GM19035 (cell line): ENCODE results near the gene CNTNAP2.

ENCODE experiments used
- ATAC-seq: cut with Tn5 transposase; IDR thresholded peaks from one replicate; pipeline ENCODE4 v1.9.1; 2021; ENCODE audit not compliant: unreplicated experiment

CNTNAP2 gene

DNA sequence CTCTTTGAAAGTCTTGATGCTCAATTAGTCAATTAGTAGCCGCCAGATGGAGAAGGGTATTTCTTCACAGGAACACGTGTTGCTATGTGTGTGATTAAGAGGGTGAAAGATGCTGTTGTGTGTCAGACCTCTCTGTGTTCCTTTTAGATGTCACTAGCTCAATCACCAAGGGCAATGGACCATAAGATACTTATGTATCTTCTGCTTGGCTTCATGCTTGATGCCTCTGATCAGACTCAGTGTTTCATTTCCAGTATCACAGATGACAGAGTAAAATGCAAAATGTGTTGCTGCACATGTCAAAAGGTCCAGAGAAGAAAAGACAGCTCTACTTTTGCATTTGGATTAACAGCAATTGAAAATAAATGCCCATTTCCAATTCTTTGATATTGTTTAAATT is 865.9 kb downstream of the CNTNAP2 start:
- ATAC-seq = no peak

DNA sequence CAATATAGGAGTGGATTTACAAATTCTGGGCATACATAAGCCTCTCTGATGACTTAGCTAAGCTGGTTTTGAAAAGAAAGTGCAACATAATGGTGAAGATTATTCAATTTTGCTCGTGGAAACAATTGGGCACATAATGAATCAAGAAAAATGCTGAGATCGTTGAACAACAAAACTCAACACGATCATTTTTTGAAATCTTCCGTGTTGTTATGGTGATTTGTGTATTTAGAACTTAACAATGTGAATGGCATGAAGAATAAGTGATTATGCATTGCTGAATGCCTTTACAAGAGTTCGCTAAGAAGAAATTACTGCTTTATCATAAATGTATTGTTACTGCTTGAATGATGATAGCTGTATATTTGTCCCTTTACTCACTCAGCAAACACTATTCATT is 875.0 kb downstream of the CNTNAP2 start:
- ATAC-seq = no peak

DNA sequence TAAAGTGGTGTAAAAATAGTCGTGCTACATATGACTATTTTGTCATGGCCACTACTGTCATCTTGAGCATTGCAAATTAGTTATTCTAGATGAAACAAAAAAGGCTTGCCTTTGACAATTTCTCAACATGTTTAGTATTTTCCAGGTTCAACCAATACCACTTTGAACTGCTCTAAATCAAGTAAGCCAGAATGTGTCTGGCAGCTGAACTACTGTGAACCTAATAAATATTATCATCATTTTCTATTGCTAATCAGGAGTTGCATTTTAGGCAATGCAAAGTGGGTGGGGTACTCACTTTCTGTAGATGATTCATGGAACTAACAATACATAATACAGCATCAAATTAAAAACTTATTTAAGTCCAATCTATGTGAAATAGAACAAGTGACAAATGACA is 877.2 kb downstream of the CNTNAP2 start:
- no peak for ATAC-seq

DNA sequence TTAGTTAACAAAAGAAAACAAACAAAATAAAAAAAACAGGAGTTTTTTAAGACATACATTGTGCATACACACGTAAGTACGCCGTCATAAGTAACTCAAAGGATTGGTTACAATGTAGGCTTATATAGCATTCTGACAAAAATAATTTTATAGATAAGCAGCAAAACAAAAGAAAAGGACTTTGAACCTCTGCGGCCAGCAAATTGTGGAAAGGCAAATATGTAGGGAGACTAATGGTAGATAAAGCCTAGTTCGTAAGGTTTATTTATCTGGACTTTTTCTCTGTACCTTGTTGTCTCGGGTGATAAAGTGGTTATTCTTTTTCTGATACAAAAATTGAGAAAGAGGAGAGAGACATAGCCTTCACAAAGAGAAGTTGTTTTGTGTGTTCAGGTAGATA is 891.9 kb downstream of the CNTNAP2 start:
- no peak for ATAC-seq

DNA sequence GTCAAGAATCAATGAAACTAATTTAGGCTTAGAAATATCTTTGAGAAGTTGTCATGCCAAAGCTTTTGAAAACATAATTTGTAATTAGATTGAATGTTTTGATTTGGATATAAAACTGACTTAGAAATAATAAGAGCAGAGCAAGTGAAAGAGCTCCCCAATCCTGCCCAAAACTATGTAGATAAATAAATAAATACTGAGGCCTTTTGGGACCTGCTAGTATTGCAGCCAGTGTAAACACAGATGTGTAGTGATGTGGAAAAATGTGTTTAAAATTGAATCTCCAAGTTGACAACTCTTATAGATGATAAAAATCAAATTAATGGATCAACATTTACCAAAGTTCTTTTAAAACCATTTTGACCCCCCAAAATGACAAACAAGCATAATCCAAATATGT is 896.1 kb downstream of the CNTNAP2 start:
- ATAC-seq = no peak

DNA sequence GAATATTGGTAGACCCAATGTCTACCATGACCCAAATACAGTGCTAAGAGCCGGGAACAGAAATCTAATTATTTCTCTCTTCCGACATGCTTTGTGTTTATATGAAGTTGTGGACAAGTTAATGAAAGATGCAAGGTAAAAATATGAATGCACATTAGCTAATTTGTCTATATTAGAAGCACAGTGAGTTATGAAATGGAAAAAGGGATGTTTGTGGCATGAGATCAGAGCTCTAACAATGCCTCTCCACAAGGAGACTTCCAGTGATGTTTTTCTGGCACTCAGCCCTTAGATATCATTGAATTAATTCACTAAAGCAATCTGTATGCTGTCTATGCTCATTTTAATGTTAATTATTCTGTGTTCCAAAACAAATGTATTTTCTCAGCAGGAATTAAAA is 897.2 kb downstream of the CNTNAP2 start:
- no peak for ATAC-seq

DNA sequence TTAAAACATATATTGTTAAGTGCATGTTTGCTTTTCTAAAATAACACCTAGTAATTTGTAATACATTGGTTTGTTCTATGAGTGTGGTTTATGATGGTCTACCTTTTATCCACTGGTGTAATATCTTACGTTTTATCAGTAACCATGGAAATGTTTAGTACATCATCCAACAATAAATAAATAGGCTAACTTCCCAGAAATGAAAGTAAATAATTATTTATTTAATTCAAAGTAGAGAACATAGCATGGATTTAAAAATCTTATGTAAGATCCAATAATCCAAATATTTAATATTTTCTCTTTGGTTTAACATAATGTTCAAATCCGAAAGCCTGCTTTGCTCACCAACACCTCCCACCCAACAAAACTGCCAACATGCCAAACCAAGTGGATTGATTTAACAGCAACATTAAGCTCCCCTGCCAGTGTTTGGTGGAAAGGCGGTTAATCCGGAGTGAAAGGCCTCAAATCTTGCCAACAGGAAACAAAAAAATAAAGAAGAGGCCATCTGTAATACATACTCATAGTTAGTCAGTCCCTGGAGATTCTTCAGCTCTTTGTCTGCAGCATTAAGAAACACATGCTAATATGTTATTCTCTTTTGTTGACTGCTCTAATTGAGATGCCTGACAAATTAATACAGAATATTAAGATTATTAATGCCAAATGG is 897.8 kb downstream of the CNTNAP2 start:
- no peak for ATAC-seq

DNA sequence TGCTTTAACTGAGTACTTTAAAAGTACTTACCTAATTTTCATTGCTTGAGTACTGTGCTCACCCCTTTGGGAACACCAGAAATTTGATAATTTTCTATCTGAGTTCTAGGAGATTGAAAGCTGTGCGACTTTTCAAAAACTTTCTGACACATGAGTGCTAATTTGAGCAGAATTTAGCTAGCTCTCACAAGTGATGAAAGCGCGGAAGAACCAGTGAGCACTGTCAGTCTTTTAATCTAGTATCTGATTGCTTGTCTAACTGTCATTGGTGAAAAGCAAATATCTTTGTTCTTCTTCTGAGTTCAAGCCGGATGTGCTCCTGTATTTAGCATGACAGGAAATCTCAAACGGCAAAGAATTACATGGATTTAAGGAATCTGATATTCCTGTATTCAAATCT is 899.4 kb downstream of the CNTNAP2 start:
- no peak for ATAC-seq

DNA sequence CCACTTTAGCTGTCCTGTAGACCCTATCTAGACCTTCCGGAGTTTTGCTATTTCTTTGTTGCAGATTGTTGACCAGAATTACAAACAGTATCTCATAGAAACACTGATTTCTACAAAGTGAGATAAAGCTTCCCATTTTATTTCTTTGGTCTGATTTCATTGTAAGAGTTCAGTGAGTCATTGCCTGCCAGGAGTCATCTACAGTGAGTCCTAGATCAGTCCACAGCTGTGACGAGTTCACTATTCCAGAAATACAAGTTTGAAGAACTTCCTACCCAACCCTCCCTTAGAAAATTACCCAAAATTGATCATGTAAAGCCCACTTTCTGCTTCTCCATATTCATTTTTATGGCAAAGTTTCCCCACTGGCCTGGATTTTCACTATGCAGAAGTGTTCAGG is 905.5 kb downstream of the CNTNAP2 start:
- no peak for ATAC-seq

DNA sequence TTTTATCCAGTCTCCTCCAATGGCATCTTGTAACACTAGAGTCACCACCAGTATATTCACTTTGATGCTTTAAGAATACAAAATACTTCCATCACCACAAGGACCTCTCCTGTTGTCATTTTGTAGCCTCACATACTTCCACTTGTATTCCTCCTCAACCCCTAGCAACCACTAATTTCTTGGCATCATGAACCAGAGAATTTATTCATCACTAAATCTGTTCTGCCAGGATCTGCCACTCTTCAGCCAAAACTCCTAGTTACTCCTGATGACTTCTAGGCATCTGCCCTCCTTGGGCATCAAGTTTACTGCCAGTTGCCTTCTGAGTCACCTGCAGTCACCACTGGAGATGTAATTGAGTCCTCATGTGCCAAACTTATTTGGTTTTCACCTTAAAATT is 906.8 kb downstream of the CNTNAP2 start:
- no peak for ATAC-seq

DNA sequence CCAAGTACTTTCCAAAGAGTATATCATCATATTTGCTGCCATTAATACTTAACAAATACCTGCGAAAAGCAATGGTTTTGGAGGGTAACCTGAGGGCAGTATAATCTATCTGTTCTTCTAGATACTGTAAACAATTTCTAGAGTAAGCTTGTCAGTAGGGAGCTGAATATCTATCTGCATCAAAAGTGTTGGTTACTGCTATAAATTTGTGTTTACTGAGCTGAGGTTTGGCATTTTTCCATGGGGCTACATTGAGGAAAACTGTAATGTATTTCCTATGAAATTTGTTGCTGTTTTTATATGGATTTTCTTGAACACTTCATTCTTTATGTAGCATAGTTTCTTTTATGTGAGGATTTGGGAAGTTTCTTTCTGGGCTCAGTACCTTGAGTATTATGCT is 913.4 kb downstream of the CNTNAP2 start:
- ATAC-seq = no peak

DNA sequence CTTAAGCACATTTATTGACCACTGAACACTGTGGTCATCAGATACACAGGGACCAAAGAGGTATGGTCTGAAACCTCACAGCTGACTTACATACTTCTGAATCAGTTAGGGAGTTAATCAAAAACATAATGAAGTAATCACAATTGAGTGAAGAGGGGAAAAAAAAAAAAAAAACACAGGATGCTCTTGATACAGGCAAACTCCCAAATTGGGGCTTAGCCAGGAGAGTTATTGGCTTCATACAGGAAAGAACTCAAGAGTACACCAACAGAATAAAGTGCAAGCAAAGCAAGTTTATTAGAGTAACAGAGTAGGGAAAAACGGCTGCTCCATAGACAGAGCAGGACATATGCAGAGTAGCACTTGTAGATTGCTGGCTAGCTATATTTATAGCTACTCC is 917.0 kb downstream of the CNTNAP2 start:
- no peak for ATAC-seq

DNA sequence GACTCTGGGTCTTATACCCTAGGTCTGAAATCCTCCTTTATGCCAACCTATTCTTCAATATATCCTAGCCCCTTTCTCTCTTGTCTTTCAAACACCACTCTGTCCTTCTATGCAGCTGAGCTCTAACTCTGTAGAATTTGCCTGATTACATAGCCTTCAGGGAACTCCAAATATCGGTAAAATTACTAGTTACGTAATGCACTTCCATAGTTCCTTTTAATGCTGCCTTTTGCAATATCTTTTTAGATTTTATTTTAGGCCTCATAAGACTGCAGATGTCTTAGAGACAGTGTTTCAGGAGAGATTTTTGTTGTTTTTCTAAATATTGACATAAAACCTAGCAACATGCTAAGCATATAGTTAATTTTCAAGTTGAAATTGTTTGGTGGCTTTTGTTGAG is 924.8 kb downstream of the CNTNAP2 start:
- ATAC-seq = no peak

DNA sequence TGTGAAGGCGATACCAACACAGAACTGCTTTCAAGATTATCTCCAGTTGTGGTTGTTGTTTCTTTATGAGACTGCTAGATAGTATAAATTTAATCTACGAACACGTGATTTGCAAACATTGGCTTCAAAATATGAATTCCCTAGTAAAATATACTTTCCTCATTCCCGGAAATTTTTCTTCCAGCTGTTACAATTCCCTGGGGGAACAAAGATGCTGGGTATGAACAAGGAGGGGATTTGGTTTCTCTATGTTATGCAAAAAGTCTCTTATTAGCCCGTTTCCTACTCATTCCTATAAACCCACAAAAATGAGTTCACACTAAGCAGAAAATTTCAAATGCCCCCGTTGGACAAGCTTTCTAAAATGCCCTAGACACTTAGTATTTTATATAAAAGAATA is 928.3 kb downstream of the CNTNAP2 start:
- ATAC-seq = no peak

DNA sequence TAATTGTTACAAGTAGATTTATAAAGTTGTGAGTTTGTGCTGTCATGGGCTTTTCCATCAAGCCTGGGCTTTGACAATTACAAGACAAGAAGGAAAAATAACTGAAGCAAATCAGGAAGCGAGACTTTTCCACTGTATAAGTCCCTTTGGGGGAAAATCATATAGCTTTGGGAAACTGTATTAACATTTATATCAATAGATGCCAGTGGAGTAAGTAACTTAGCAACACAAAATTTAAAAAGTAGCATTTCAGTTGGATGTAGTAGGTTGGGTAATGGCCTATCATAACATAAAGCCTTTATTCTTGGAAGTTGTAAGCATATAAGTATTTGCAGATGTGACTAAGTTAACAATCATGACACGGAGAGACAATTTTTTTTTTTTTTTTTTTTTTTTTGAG is 931.1 kb downstream of the CNTNAP2 start:
- ATAC-seq = no peak

DNA sequence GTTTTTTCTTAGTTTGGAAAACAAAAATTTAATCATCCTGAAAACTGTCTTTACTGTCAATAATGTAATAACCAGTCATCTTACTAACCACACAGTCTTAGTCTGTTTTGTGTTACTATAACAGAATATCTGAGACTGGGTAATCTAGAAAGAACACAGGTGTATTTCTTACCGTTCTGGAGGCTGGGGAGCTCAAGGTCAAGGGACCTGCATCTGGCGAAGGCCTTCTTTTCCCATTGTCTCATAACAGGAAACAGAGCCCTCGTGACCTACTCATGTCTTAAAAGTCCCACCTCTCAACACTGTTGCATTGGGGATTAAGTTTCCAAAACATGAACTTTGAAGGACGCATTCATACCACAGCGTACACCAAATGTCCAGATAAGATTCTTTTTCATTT is 932.3 kb downstream of the CNTNAP2 start:
- no peak for ATAC-seq

DNA sequence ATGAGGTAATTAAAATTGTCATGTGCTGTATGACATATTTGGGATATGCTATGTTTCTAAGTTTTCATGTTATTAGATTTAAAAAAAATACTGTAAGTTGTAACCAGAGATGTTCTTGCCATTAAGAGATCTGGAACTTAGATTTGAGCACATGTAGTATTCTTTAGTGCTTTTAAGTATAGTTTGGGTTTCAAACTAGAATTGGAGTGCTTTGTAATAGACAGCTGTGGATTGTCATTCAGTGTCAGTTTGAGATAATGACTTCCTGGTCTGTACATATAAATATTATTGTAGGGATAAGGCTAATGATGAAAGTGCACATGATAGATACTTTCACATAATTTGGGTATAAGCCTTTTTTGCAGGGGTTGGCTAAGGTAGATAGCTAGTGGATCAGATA is 936.2 kb downstream of the CNTNAP2 start:
- ATAC-seq = no peak

DNA sequence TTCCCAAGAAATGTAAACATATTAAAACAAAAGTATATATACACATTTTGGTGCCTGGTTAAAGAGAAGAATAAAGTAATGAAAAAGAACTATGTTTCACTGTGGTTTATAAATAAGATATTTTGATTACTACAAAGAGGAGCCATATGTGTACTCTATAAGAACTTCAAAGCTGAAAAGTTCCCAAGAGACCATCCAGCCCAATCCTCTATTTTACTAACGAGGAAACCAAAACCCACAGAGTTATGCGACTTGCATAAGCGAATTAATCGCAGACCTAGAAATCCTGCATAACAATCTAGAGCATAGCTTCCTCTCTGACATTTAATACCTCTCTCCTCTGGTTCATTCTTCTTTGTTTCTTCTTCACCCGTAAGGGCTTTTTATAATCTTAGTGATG is 937.1 kb downstream of the CNTNAP2 start:
- no peak for ATAC-seq

DNA sequence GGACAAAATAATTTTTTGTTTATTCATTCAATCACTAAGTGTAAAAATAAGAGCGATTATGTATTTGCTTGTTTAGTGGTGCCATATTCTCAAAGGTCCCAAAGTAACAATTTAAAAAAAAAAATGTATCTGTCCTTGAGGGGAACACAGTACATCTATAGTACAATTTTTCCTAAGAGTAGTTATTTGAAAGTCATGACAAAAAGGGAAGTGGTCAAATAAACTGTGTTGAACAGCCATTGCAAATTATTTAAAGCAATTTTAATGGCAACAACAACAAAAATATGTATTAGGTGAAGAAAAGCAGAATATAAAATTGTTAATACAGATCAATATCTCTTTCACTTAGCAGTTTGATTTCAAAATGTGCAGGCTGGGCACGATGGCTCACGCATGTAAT is 943.5 kb downstream of the CNTNAP2 start:
- ATAC-seq = no peak

DNA sequence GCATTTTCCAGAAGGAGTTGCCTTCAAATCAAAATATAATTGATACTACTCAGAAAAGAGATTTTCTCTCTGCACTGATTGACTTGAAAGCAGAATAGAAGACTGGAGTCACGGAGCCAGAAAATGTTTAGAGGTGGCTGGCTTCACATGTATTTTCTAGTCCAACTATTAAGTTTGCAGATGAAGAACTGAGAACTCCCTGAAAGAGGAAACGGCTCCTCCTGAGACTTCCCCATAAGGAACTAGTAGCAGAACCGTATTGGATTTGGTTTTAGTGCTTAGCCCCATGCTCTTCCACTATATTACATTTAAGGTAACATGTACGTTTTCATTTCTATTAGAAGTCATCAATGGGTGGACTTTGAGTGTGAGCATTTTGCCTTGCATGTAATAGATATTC is 946.3 kb downstream of the CNTNAP2 start:
- no peak for ATAC-seq

DNA sequence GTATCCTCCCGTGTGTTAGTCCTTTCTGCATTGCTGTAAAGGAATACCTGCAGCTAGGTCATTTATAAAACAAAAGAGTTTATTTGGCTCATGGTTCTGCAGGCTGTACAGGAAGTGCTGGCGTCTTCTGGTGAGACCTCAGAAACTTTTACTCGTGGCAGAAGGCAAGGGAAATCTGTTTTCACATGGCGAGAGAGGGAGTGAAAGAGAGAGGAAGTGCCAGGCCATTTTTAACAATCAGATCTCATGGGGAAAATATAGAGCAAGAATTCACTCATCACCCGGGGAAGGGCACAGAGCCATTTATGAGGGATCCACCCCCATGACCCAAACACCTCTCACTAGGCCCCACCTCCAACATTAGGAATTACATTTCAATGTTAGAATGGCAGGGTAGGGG is 952.2 kb downstream of the CNTNAP2 start:
- no peak for ATAC-seq

DNA sequence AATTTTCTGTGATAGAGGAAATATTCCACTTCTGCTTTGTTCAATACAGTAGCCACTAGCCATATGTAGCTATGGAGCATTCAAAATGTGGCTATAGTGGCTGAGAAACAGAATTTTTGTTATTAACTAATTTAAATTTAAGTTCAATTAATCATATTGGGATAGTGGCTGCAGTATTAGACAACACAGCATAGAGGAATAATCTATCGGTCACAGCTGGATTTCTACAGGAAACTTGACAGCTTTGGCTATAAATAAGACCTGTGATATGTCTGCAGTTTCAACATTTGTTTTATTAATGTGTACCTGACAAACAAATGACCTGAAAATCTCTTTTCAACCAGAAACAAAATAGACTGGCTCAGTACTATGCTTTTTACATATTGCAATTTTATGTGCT is 953.2 kb downstream of the CNTNAP2 start:
- no peak for ATAC-seq

DNA sequence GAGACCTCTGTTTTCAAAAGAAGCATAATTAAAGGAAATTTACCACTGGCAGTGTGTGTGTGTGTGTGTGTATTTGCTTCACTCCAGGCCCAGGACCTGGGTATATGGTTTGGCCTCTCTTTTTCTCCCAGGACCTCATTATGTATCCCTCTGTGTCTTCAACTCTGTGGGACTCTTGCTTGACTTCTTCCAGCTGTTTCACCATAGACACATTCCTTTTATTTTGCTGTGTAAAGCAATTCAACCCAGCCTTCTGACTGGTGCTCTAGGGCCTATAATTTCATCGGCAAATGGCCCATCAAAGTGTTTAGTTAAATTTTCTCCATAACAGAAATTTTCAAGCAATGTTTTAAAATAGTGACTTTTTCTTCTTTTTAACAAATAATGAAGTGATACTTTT is 954.3 kb downstream of the CNTNAP2 start:
- no peak for ATAC-seq

DNA sequence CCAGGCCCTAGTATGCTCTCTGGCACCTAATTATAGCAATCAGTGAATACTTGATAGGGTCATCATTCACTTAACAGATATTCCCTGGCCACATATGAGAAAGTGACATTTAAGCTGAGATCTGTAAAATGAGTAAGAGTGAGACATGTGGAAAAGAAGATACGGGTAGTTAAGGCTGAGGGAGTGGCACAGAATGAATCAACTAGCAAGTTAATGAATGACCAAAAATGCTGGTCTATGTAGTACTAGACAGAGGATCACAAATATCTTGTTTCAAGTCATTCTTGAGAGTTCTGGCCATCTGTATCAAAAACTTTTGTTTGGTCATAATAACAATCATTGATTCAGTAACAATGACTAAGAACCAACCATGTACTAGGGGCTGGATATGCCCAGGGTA is 954.9 kb downstream of the CNTNAP2 start:
- ATAC-seq = no peak
